WTC11 (cell line): ENCODE data around the gene ODAD3.
A peak's percentile ranks its signal among the peaks of the same experiment; 100 is the strongest.

ENCODE experiments used
- MXD4 ChIP-seq: fragments of 250-450 bp; sonication (Bioruptor Pico); IDR thresholded peaks from 2 replicates; pipeline ENCODE4 v1.8.0; 2021; ENCODE audit warnings: mild to moderate bottlenecking, moderate library complexity, borderline replicate concordance
- TF ChIP-seq, protein P1 (sequence below): sonication (generic); formaldehyde crosslinking; IDR thresholded peaks from 2 replicates; pipeline ENCODE4 v1.8.0; 2022; ENCODE audit warnings: missing genetic modification reagents
- TF ChIP-seq, protein P2 (sequence below): fragments of 250-450 bp; sonication (Bioruptor Pico); IDR thresholded peaks from 2 replicates; pipeline ENCODE4 v1.9.0; 2021; ENCODE audit warnings: mild to moderate bottlenecking
- TF ChIP-seq, protein P3 (sequence below): fragments of 200-600 bp; IDR thresholded peaks from 2 replicates; pipeline ENCODE4 v1.8.0; 2022; ENCODE audit warnings: antibody characterized with exemption
- TF ChIP-seq, protein P4 (sequence below): sonication (generic); formaldehyde crosslinking; IDR thresholded peaks from 2 replicates; pipeline ENCODE4 v1.8.1; 2022; ENCODE audit warnings: low read depth, missing genetic modification reagents, borderline replicate concordance

DNA sequence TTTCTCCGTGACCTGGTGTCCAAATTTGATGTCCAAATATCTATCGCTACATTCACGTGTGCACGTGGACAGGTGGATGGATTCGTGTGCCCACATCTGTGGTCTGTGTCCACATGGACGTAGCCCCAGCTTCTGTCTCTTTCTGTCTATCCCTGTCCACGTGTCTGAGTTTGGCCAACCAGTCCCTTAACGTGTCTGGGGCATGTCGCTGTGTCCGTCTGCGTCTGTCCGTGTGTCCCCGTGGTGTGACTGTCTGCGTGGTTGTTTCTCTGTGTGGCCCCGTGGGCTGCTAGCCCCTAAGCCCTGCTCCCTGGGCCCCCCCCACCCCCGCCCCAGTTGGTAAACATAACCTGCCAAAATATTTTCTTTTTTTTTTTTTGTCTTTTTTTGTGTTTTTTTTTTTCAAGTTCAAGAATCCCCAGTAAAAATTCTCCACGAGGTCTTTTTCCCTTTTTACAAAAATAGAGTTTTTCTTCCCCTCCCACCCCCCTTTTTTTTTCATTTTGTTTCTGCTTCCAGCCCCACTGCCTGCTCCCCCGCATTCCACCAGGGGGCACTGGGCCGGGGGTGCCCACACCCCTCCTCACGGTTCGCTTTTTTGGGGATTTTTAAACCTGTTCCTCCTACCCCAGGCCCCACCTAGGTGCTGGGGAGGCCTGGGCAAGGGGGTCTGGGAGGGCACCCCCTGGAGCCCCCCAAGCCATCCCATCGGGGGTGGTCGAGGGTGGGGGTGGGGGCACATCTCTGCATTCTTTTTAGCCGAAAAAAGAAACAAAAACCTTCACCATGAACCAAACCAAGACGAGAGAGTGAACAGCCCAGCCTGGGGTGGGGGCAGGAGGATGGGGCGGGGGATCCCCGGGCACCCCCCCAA is 18.8 kb upstream of the ODAD3 start:
- TF ChIP-seq, protein P1, sequence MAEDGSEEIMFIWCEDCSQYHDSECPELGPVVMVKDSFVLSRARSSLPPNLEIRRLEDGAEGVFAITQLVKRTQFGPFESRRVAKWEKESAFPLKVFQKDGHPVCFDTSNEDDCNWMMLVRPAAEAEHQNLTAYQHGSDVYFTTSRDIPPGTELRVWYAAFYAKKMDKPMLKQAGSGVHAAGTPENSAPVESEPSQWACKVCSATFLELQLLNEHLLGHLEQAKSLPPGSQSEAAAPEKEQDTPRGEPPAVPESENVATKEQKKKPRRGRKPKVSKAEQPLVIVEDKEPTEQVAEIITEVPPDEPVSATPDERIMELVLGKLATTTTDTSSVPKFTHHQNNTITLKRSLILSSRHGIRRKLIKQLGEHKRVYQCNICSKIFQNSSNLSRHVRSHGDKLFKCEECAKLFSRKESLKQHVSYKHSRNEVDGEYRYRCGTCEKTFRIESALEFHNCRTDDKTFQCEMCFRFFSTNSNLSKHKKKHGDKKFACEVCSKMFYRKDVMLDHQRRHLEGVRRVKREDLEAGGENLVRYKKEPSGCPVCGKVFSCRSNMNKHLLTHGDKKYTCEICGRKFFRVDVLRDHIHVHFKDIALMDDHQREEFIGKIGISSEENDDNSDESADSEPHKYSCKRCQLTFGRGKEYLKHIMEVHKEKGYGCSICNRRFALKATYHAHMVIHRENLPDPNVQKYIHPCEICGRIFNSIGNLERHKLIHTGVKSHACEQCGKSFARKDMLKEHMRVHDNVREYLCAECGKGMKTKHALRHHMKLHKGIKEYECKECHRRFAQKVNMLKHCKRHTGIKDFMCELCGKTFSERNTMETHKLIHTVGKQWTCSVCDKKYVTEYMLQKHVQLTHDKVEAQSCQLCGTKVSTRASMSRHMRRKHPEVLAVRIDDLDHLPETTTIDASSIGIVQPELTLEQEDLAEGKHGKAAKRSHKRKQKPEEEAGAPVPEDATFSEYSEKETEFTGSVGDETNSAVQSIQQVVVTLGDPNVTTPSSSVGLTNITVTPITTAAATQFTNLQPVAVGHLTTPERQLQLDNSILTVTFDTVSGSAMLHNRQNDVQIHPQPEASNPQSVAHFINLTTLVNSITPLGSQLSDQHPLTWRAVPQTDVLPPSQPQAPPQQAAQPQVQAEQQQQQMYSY, result no peak
- TF ChIP-seq, protein P2, sequence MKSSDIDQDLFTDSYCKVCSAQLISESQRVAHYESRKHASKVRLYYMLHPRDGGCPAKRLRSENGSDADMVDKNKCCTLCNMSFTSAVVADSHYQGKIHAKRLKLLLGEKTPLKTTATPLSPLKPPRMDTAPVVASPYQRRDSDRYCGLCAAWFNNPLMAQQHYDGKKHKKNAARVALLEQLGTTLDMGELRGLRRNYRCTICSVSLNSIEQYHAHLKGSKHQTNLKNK, result no peak
- TF ChIP-seq, protein P3, sequence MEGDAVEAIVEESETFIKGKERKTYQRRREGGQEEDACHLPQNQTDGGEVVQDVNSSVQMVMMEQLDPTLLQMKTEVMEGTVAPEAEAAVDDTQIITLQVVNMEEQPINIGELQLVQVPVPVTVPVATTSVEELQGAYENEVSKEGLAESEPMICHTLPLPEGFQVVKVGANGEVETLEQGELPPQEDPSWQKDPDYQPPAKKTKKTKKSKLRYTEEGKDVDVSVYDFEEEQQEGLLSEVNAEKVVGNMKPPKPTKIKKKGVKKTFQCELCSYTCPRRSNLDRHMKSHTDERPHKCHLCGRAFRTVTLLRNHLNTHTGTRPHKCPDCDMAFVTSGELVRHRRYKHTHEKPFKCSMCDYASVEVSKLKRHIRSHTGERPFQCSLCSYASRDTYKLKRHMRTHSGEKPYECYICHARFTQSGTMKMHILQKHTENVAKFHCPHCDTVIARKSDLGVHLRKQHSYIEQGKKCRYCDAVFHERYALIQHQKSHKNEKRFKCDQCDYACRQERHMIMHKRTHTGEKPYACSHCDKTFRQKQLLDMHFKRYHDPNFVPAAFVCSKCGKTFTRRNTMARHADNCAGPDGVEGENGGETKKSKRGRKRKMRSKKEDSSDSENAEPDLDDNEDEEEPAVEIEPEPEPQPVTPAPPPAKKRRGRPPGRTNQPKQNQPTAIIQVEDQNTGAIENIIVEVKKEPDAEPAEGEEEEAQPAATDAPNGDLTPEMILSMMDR, result peak; percentile 46; the same call in 1 of the 2 replicates
- TF ChIP-seq, protein P4, sequence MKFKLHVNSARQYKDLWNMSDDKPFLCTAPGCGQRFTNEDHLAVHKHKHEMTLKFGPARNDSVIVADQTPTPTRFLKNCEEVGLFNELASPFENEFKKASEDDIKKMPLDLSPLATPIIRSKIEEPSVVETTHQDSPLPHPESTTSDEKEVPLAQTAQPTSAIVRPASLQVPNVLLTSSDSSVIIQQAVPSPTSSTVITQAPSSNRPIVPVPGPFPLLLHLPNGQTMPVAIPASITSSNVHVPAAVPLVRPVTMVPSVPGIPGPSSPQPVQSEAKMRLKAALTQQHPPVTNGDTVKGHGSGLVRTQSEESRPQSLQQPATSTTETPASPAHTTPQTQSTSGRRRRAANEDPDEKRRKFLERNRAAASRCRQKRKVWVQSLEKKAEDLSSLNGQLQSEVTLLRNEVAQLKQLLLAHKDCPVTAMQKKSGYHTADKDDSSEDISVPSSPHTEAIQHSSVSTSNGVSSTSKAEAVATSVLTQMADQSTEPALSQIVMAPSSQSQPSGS, result no peak
- no peak for TF ChIP-seq MXD4 (CRISPR knock-in tag)
